ENCODE measurements around the gene LIPF.

DNA sequence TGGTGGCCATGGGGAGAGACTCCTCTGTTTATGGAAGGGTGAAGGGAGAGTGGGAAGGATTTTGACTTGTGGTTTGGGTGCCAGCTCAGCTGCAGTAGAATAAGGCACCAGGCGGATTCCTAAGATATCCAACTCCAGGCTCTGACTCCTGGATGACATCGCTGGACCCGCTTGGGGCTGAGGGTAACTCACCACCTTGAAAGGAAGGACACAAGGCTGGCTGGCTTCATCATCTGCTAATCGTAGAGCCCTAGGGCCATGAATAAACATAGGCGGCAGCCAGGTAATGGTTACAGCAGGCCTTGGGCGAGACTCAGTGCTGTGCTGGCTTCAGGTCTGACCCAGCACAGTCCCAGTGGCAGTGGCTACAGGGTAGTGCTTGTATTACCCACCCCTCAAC is 25.1 kb downstream of the LIPF start:
- TF ChIP-seq POLR2A (IDR thresholded peaks at IDR 0.05; ENCODE audit: low read depth, low read length), result no peak
- TF ChIP-seq TAF1 (IDR thresholded peaks at IDR 0.05; ENCODE audit: low read depth, low read length), result no peak
- no peak for TF ChIP-seq POLR2AphosphoS5 (IDR thresholded peaks at IDR 0.05; ENCODE audit: low read depth, low read length)
- TF ChIP-seq POU2F2 (IDR thresholded peaks at IDR 0.05; ENCODE audit: low read depth, low read length), result no peak

All from GM12891 (cell line).